ENCODE data around the gene ENTPD6.
A peak's percentile ranks its signal among the peaks of the same experiment; 100 is the strongest.
"Not testable (repeated sequence)": the region's sequence is repeated elsewhere in the genome, so short reads cannot be mapped to it uniquely, and the experiment has no call there.

The ENTPD6 gene

GRCh38 chr20:25195014-25195961, at the start of gene ENTPD6:
TSS of gene ENTPD6 (plus strand) at chr20:25195712. CDS start at chr20:25206537, 10,825 bp downstream.
- DNase-seq (ENCODE audit: low read depth in 4 of 4, low spot score in 1 of 4), result peak; percentile 77 to 90 (median 88)

DNA sequence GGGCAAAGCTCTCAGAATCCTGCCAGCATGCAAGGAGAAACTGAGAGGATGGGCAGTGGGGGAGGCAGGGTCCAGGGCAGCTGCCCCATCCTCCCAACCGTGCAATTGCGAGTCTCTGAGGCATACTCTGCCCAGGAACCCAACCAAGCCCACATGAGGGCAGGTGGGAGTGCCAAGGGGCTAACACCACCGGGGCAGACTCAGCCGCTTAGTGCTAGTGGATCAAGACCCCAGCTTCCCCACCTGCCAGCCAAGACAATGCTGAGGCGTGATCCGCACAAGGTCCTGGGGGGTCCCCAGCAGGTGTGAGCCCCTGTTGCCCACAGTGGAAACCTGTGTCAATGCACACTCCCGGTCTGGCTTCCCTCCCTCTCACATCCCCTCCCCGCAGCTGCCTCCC, 48.5 kb upstream of the ENTPD6 start:
- no peak for DNase-seq (ENCODE audit: low read depth in 4 of 4, low spot score in 1 of 4)

GRCh38 chr20:25147716-25148115, 47.8 kb upstream of the ENTPD6 start:
- no peak for DNase-seq (ENCODE audit: low read depth in 4 of 4, low spot score in 1 of 4)

DNA sequence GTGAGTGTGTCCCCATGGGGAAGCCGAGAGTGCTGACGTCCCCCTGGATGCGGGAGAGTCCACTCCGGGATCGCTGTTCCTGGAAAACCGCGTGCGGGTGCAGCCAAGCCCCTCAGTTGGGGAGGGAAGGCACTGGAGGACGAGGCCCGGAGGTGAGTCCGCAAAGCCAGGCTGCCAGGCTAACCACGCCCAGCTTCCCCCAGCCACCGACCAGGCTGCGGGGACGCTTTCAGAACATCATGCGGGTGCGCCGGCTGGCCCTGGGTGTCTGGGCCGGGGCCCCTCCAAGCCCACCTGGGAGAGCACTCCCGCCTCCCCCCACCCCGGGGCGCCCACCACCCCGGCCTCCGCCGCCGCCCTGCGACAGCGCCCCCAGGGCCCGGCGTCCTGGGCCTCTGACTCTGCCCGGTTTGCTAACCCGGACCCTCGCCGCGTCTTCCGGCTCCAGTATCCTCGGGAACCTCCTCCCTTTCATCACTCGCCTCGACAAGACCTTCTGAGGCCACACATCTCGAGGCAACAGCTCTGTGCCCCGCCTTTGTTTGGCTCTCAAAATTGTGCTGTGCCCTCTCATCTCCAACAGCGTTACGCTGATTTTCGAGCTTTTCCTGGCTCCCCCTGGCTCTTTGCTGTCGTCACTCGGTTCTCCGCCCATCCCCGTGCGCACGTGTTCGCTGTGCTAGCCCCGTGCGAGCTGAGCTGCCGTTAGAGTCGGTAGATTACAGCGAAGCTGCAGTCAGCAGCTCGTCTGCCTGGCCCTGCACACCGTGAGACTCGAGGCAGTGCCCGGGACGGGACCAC, 47.1 kb upstream of the ENTPD6 start:
- DNase-seq (ENCODE audit: low read depth in 4 of 4, low spot score in 1 of 4), result peak; percentile 18 to 46 (median 27)

GRCh38 chr20:25148982-25149846, 46.3 kb upstream of the ENTPD6 start:
- DNase-seq (ENCODE audit: low read depth in 4 of 4, low spot score in 1 of 4), result no peak

DNA sequence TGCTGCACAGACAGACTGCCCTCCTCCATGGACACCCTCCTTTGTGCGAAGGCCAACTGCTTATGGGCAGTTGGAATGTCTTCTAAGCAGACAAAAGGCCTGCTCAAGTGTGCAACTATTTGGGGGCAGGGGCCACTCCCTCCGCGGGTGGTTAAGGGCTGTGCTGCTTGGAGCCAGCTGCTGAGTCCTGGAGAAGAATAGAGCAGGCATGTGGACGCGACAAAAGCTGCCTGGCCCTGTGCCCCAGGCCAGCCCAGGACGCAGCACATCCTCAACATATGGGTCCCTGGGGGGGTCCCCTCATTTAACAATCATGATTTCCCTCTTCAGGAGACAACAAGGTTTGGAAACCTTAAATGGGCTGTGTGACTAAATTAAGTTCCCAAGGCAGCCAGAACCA, 45.5 kb upstream of the ENTPD6 start:
- no peak for DNase-seq (ENCODE audit: low read depth in 4 of 4, low spot score in 1 of 4)

GRCh38 chr20:25158043-25158442, 37.5 kb upstream of the ENTPD6 start:
- DNase-seq (ENCODE audit: low read depth in 4 of 4, low spot score in 1 of 4), result no peak

DNA sequence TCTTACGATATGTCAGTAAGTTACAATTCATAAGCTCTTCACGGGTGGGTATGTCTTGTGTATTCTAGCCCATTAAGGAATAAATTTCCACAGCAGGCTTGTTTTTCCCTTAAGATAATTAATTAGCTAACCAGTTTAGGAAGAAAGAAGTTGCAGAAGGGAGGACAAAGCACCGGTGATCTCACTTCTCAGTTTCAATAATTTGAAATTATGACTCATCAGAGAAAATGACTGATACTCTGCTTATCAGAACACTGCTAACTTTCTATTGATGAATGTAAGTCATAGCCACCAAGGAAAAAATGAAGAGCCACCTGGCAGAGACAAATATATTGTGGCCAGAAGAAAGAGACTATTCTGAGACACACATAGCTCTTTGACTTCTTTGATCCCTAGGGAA, 35.0 kb upstream of the ENTPD6 start:
- DNase-seq (ENCODE audit: low read depth in 4 of 4, low spot score in 1 of 4), result no peak

- no peak for DNase-seq (ENCODE audit: low read depth in 4 of 4, low spot score in 1 of 4)
These were observed 34.6 kb upstream of the ENTPD6 start for GRCh38 chr20:25160897-25161296.

DNA sequence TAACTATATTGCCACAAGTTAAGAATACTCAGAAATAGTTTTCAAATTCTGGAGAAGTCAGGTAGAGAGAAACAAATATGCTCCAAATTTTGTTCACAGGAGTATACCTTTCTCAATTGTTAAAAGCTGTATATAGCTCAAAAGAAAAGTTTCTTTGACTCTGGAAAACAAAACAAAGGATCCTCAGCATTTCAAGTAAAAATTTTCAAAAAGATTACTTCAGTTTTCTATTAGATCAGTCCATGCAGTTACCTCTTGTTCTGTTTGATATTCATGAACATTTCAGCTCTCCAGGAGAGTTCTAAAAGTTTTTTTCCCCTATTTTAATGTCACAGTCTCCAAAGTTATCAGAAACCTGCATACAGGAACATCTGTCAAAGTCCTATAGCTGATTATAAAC, 30.4 kb upstream of the ENTPD6 start:
- DNase-seq (ENCODE audit: low read depth in 4 of 4, low spot score in 1 of 4), result no peak

GRCh38 chr20:25166105-25166782, 29.3 kb upstream of the ENTPD6 start:
- DNase-seq (ENCODE audit: low read depth in 4 of 4, low spot score in 1 of 4), result not testable (repeated sequence)

- no peak for DNase-seq (ENCODE audit: low read depth in 4 of 4, low spot score in 1 of 4)
These were observed 22.2 kb upstream of the ENTPD6 start for GRCh38 chr20:25173321-25173720.

DNA sequence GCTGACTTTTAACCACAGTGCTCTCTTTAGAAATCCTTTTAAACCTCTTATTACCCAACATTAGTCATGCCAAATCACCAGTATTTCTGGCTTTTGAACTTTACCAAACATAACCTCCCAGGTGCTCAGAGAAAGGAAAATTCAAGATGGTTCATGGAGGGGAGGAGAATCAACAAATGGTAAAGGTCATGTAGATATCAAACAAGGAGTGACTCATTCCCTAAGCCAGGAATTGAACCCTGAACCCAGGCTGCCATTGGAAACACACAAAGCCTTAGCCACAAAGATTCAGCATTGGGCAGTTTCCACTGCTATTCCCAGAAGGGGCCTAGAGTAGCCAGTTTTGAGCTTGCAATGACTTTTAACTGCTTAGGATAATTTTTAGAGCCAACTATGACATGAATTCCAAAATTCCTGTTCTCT, 21.6 kb upstream of the ENTPD6 start:
- no peak for DNase-seq (ENCODE audit: low read depth in 4 of 4, low spot score in 1 of 4)

GRCh38 chr20:25176184-25176583, 19.3 kb upstream of the ENTPD6 start:
- no peak for DNase-seq (ENCODE audit: low read depth in 4 of 4, low spot score in 1 of 4)

- no peak for DNase-seq (ENCODE audit: low read depth in 4 of 4, low spot score in 1 of 4)
These were observed 17.6 kb upstream of the ENTPD6 start for GRCh38 chr20:25177890-25178321.

DNA sequence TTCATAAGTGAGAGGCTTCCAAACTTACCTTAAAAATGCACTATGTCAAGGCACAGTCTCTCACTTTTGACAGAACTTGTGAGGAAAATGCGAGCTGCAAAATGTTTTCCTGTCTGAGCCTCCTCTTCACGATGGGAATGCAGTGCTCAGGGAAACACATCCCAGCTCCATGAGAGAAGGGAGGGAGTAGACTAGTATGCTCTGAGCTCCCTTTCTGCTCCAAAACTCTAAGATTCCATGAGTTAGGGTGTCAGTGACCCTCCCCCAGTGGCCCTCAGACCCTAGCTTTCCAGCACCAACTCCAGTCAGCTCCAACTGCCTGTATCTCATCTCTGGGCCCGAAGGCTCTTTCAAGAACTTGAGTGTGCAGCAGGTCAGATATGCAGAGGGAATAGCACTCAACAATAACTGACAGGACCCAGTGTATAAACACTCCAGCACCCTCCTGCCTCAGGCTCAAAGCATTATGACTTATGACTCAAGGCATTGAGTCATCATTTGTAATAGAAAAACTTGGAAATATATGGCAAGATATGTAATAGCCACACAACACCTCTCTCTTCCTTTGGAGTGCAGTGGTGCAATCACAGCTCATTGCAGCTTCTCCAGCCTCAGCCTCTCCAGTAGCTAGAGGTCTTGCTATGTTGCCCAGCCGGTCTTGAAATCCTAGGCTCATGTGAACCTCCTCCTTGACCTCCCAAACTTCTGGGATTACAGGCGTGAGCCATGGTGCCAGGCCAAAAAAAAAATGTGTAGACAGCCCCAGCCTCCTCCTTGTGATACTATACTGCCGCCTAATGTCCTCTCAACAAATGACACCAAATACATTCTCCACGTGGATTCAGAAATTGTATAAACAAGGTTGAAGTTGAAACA, 16.7 kb upstream of the ENTPD6 start:
- DNase-seq (ENCODE audit: low read depth in 4 of 4, low spot score in 1 of 4), result no peak

DNA sequence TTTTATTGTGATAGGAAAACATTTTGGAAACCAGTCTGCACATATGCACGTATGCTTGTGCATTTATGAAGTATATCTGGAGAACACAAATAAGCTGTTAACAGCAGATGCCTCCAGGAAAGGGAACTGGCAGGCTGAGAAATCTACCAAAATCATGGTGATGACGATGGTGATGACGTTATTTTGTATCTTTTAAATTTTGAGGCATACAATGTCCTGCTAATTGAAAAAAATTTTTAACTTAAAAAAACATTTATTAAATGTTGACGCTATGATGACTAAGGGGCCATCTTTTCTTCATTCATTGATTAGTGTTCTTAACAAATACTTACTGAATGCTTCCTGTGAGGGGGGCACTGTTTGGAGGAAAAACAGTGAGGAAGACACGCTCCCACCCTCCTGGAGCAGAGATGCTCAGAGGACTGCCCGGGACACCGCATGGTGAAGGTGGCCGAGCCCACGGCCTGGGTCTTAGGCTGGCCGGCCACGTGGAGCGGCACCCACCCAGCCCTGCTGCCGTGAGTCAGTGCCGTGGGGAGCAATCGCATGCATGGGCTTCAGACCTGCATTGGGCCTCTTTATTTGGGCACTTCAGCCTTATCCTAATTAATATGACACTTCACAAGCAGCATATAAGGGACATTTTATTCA, 15.9 kb upstream of the ENTPD6 start:
- DNase-seq (ENCODE audit: low read depth in 4 of 4, low spot score in 1 of 4), result no peak

DNA sequence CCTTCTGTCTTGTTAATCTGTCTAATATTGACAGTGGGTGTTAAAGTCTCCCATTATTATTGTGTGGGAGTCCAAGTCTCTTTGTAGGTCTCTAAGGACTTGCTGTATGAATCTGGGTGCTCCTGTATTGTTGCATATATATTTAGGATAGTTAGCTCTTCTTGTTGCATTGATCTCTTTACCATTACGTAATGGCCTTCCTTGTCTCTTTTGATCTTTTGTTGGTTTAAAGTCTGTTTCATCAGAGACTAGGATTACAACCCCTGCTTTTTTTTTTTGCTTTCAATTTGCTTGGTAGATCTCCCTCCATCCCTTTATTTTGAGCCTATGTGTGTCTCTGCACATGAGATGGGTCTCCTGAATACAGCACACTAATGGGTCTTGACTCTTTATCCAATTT, 11.1 kb upstream of the ENTPD6 start:
- DNase-seq (ENCODE audit: low read depth in 4 of 4, low spot score in 1 of 4), result not testable (repeated sequence)

DNA sequence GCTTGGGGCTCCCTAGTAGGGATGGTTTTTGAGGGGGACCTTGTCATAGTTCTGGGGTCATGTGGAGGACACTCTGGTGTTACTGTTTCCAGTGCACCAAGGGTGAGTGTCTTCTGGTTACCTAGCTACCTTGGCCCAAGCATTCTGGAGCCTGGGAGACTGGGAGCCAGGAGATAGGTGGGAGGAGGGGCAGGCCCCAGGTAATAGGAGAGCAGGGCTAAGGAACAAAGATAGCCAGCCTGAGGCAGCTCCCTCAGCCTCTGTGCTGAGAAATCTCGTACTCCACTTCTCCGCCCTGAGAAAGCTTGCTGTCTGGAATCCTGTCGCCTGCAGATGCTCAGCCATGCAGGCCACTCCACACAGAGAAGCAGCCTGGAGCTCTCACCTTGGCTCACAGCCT, 8.3 kb upstream of the ENTPD6 start:
- DNase-seq (ENCODE audit: low read depth in 4 of 4, low spot score in 1 of 4), result no peak
